BLaER1 treated with 17β-estradiol and CSF1 and Interleukin-3, amounts not matched to agents 10 nM and 100 nM (cell line): Measurements from ENCODE around the gene CLRN2.
A peak's percentile ranks its signal among the peaks of the same experiment; 100 is the strongest.

Experiments used
- H3K27ac ChIP-seq, 11 experiments: shearing (Covaris generic); formaldehyde crosslinking; 2 replicates each; pipeline ENCODE4 v1.8.1; 2022
- H3K27me3 ChIP-seq, 11 experiments: shearing (Covaris generic); formaldehyde crosslinking; 2 replicates each; pipeline ENCODE4 v1.8.1; 2022
- H3K36me3 ChIP-seq, 11 experiments: shearing (Covaris generic); formaldehyde crosslinking; 2 replicates each; pipeline ENCODE4 v1.8.1; 2022
- H3K4me1 ChIP-seq, 10 experiments: shearing (Covaris generic); formaldehyde crosslinking; 2 replicates each; pipeline ENCODE4 v1.8.1; 2022
- H3K4me2 ChIP-seq, 11 experiments: shearing (Covaris generic); formaldehyde crosslinking; 2 replicates each; pipeline ENCODE4 v1.8.1; 2022
- H3K4me3 ChIP-seq, 10 experiments: shearing (Covaris generic); formaldehyde crosslinking; 2 replicates each; pipeline ENCODE4 v1.8.1; 2022
- H3K9ac ChIP-seq, 11 experiments: shearing (Covaris generic); formaldehyde crosslinking; 2 replicates each; pipeline ENCODE4 v1.8.1; 2022
- H3K9me3 ChIP-seq, 11 experiments: shearing (Covaris generic); formaldehyde crosslinking; replicated peaks in 1 of 11; 2 replicates each; pipeline ENCODE4 v1.8.1; 2022
- H4K20me1 ChIP-seq, 11 experiments: shearing (Covaris generic); formaldehyde crosslinking; 2 replicates each; pipeline ENCODE4 v1.8.1; 2022
- Cebpa-rat ChIP-seq, 11 experiments: shearing (Covaris generic); IDR thresholded peaks; 2 replicates each; pipeline ENCODE4 v1.8.1; 2022

The CLRN2 gene

DNA sequence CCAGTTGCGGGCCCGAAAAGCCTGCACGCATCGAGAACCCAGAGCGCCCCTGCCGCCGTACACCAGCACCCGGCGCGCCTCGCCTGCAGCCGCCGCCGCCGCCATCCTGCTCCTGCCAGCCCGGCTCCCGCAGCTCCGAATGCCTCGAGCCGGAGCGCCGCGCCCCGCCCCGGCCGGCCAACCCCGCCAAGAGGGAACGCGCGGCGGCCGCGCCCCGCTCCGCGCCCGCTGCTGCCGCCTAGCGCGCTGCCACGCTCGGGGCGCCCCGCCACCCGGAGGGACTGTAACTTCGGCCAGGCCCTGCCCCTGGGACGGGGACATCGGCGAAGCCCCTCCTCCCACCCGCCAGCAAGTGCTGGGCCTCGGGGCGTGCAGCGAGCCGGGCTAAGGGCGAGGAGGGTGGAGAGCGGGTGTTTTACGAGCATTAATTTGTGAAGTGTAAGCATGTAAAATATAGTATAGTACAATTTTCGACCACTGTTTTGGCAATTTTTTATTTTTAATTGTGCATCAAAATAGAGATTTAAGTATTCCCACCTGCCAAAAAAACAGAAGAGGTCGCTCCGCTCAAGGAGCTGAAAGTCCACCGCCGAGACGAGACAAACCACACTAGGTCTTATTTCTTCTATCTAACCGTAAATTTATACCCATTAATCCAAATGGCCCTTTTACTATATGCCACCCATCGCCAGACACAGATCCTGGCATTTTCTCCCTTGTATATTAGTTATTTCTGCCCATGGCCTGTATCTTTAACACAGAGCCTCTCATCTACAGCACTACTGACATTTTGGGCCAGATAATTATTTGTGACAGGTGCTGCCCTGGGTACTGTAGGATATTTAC is 2.8 kb upstream of the CLRN2 start, which contains the start of gene QDPR:
Gene QDPR (minus strand): TSS at position 141 of the 846 bp plus-strand sequence. CDS start 36 bp downstream, at position 105.
- no peaks in the 10 kb centered on the region for H3K9me3 ChIP-seq
- H4K20me1 ChIP-seq, result peaks cover 0 to 18% (median 0%) of the 10 kb centered on the region in 11 experiments; a peak in 4 of 22 replicates
- H3K4me3 ChIP-seq, result peak within 1 kb of the TSS; percentile 72 to 88 (median 76)
- peak within 1 kb of the TSS; percentile 83 to 99 (median 89) for H3K4me2 ChIP-seq
- H3K27me3 ChIP-seq, result no peaks in the 10 kb centered on the region
- H3K4me1 ChIP-seq, result peaks cover 17 to 27% (median 23%) of the 10 kb centered on the region in 10 experiments
- peaks cover 17 to 27% (median 21%) of the 10 kb centered on the region in 11 experiments for H3K36me3 ChIP-seq
- H3K27ac ChIP-seq, result peak within 1 kb of the TSS; percentile 29 to 79 (median 71); a peak in 21 of 22 replicates
- peak within 1 kb of the TSS; percentile 74 to 85 (median 81) for H3K9ac ChIP-seq
- no peak for TF ChIP-seq Cebpa-rat (IDR thresholded peaks at IDR 0.05)

DNA sequence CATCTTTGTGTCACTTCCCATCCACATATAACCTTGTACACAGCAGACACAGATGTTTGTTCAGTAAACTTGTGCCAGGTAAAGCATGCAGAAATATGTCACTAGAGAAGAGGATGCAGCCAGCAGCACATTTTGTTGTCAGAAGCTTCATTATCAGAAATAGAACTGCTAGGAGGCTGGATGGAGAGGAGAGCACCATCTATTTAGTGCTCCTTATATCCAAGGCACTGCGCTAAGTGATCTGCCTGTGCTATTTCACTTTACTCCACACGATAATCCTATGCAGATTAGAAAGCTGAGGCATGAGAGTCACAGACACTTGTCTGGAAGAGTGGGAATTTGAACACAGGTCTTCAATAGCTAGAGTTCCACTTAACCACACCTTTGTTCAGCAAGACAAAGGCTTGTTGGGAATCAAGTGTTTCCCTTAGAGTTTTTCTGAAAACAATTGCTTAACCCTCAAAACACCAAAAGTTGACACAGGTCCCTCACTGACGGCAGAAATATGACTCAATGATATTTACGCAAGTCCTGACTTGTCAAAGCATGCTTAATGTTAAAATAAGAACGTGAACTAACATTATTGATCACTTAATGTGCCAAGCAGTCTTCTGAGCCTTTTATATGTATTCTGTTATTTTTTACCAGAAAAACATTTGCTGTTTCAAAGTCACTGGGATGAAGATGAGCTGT is 1.8 kb upstream of the CLRN2 start:
- peak overlapping the region in 2 of 10 experiments; percentile 73 to 77; a peak in 2 of 20 replicates for H3K4me3 ChIP-seq
- H3K27ac ChIP-seq, result no peak overlapping the region
- peak overlapping the region in 10 of 11 experiments; percentile 83 to 97 (median 89); a peak in 20 of 22 replicates for H3K4me2 ChIP-seq
- no peaks in the 10 kb centered on the region for H3K27me3 ChIP-seq
- TF ChIP-seq Cebpa-rat (IDR thresholded peaks at IDR 0.05), result no peak
- peaks cover 0 to 18% (median 0%) of the 10 kb centered on the region in 11 experiments; a peak in 4 of 22 replicates for H4K20me1 ChIP-seq
- H3K9me3 ChIP-seq, result no peaks in the 10 kb centered on the region
- peak overlapping the region in 4 of 11 experiments; percentile 75 to 85 (median 82); a peak in 4 of 22 replicates for H3K9ac ChIP-seq
- H3K4me1 ChIP-seq, result peaks cover 17 to 27% (median 23%) of the 10 kb centered on the region in 10 experiments
- peaks cover 11 to 17% (median 14%) of the 10 kb centered on the region in 11 experiments; a peak in 20 of 22 replicates for H3K36me3 ChIP-seq

DNA sequence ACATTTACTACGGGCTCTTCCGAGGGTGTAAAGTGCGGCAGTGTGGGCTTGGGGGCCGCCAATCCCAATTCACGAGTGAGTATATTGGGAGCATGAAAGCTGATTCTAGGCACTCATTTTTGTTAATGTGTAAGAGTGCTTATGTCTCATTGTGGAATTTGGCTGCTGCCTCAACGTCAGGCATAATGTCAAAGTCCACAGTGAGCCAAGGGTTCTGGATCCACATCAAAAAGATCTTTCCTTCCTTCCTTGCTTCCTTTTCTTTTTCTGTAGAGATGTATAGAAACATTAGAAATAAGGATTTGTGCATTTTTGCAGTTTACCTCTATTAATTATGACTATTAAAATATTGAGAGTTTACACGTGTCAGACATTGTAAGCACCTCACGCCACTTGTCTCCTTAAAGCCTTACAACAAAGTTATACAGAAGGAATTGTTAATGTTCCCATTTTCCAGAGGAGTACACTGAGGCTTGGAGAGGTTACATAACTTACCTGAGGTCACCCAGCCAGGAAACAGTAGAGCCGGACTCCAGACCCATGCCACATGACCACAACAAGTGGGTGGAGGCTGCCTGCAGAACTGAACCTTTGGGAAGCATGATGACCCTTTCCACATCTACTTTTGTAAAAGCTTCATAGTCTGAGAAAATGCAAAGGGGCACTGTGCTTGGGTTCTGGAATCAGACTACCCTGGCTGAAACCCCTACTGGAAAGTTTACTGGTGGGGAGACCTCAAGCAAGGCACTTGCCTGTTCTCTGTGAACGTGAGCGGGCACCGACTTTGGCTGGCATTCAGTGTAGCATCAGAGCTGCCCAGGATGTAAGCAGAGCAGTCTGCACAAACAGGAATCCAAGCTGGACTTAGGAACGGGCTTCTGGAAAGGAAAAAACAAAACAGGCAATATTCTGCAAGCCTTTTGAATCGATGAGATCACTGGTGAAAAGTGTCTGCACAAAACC is 761 bp downstream of the CLRN2 start:
- Histone ChIP-seq H3K27me3 (no peaks in the 10 kb centered on the region), H4K20me1 (peaks cover 0 to 1% (median 0%) of the 10 kb centered on the region in 11 experiments; a peak in 2 of 22 replicates), H3K27ac (no peak overlapping the region), H3K4me2 (no peak overlapping the region), H3K4me1 (peaks cover 12 to 22% (median 19%) of the 10 kb centered on the region in 10 experiments), H3K36me3 (no peaks in the 10 kb centered on the region), H3K9ac (no peak overlapping the region), H3K4me3 (no peak overlapping the region), H3K9me3 (no peaks in the 10 kb centered on the region)
- TF ChIP-seq Cebpa-rat (IDR thresholded peaks at IDR 0.05), result no peak

DNA sequence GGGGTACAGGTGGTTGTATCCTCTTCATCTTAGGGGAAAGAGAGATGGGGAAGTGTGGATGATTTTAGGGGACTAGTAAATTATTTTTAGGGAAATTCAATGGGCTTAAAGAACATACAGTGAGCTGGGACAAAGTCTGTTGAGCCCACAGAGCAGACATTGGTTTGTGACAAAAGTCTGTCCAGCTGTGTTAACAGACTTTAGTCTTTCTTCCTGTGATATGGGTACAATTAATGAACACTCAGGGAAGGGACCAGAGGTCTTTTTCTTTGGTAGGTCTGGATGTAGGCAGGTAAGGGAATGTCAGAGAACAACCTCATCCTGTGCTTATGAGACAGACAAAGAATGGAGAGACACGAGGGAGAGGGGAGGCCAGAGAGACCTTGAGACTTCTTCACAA is 2.0 kb downstream of the CLRN2 start:
- no peak overlapping the region for H3K27ac ChIP-seq
- no peak overlapping the region for H3K4me2 ChIP-seq
- no peak overlapping the region for H3K9ac ChIP-seq
- no peak for TF ChIP-seq Cebpa-rat (IDR thresholded peaks at IDR 0.05)
- no peaks in the 10 kb centered on the region for H3K9me3 ChIP-seq
- H4K20me1 ChIP-seq, result no peaks in the 10 kb centered on the region
- H3K4me3 ChIP-seq, result no peak overlapping the region
- no peaks in the 10 kb centered on the region for H3K27me3 ChIP-seq
- H3K4me1 ChIP-seq, result peaks cover 5 to 12% (median 11%) of the 10 kb centered on the region in 10 experiments; a peak in 19 of 20 replicates
- H3K36me3 ChIP-seq, result no peaks in the 10 kb centered on the region

DNA sequence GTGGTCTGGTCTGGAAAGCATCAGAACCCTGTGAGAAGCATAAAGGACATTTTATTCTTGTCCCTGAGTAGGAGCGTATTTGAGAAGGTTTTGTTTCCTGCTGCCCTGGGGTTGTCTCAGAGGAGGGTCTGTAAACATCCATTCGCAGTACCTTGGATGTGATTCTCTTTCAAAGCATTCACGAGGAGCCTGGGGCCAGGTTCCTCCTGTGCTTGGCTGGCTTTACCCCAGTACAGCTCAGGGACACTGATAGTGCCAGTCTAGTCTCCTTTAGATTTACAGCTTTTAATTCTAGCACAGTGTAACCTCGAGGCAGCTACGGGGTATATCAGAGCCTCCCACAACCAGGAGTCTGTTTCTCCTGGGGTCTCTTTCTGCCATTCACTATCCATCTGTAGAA is 2.7 kb downstream of the CLRN2 start:
- H3K27me3 ChIP-seq, result no peaks in the 10 kb centered on the region
- H3K9me3 ChIP-seq, result no peaks in the 10 kb centered on the region
- no peak overlapping the region for H3K4me3 ChIP-seq
- no peak for TF ChIP-seq Cebpa-rat (IDR thresholded peaks at IDR 0.05)
- H4K20me1 ChIP-seq, result no peaks in the 10 kb centered on the region
- H3K27ac ChIP-seq, result no peak overlapping the region
- H3K9ac ChIP-seq, result no peak overlapping the region
- peaks cover under 1 to 8% (median 6%) of the 10 kb centered on the region in 10 experiments; a peak in 19 of 20 replicates for H3K4me1 ChIP-seq
- H3K36me3 ChIP-seq, result no peaks in the 10 kb centered on the region
- H3K4me2 ChIP-seq, result no peak overlapping the region

DNA sequence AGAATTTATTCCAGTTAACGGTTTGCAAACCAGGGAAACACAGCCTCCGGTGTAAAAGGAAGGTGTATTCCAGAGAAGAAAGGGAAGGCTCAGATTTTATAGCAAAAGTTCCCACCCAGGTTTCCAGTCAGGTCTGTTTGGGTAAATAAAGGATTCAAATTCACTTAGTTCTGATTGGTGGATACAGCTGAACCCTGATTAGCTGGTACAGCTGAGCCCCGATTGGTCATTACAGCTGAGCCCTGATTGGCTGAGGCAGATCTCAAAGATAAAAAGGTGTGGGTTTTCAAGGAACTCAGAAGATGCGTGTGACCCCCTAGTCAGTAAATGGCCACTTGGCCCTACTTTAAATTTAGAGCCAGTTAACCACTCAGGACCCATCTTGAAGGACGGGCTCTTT is 6.6 kb downstream of the CLRN2 start:
- Histone ChIP-seq H3K4me2 (no peak overlapping the region), H3K27me3 (no peaks in the 10 kb centered on the region), H3K36me3 (no peaks in the 10 kb centered on the region), H3K4me1 (no peaks in the 10 kb centered on the region), H4K20me1 (no peaks in the 10 kb centered on the region), H3K4me3 (no peak overlapping the region), H3K9me3 (no peaks in the 10 kb centered on the region), H3K27ac (no peak overlapping the region), H3K9ac (no peak overlapping the region)
- TF ChIP-seq Cebpa-rat (IDR thresholded peaks at IDR 0.05), result no peak

DNA sequence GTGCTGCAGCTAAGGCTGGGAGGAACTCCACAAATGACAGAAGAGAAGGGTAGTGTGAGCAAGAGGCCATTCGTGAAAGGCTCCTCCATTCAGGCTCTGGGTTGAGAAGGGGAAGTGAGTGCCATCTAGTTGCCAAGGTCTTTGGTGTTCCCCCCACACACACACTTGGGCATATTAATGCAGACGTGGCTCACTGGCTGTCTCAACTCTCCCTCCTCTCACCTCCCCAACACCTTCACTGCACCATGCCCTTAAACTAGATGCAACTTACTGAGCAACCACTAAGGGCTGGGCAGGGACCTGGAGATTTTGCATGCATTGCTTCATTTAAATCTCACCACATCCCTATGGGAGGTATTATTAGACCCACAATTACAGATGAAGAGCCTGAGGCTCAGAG is 8.7 kb downstream of the CLRN2 start:
- H3K36me3 ChIP-seq, result no peaks in the 10 kb centered on the region
- H3K27ac ChIP-seq, result no peak overlapping the region
- no peaks in the 10 kb centered on the region for H3K27me3 ChIP-seq
- no peak overlapping the region for H3K4me3 ChIP-seq
- no peak for TF ChIP-seq Cebpa-rat (IDR thresholded peaks at IDR 0.05)
- no peaks in the 10 kb centered on the region for H3K9me3 ChIP-seq
- no peaks in the 10 kb centered on the region for H3K4me1 ChIP-seq
- H3K9ac ChIP-seq, result no peak overlapping the region
- H4K20me1 ChIP-seq, result no peaks in the 10 kb centered on the region
- H3K4me2 ChIP-seq, result no peak overlapping the region

DNA sequence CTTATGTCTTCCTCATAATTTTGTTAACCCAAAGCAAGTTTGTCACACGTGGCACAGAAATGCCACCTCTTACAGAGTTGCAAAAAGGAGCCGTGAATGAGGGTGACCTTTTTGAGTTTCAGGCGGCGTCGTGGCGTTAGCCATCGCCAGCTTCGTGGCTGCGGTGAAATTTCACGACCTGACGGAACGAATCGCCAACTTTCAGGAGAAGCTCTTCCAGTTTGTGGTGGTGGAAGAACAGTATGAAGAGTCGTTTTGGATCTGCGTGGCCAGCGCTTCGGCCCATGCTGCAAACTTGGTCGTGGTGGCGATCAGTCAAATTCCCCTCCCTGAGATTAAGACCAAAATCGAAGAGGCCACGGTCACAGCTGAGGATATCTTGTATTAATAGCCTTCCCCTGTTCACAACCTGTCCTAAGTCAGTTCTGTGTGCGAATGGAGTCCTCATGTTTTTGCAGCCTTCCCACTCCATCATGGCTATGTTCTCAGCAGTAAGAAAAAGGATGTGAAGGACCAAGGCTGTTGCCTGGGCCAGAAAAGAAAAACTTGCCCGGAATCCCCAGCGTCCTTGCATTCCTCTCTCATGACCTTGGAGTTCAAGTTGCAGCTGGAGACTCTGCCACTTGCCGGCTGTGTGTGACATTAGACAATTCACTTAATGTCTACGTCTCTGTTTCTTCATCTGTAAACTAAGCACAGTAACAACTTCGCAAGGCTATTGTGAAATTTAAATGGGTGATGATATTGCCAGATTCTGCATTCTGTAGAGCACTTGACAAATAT is 11.9 kb downstream of the CLRN2 start:
- Histone ChIP-seq H3K4me1 (no peaks in the 10 kb centered on the region), H3K4me3 (no peak overlapping the region), H3K9ac (no peak overlapping the region), H3K36me3 (no peaks in the 10 kb centered on the region), H3K27me3 (no peaks in the 10 kb centered on the region), H3K4me2 (no peak overlapping the region), H4K20me1 (no peaks in the 10 kb centered on the region), H3K27ac (no peak overlapping the region), H3K9me3 (no peaks in the 10 kb centered on the region)
- no peak for TF ChIP-seq Cebpa-rat (IDR thresholded peaks at IDR 0.05)
